IPS-15b (cell line): ENCODE measurements around the gene FCRL5.

Source experiments
- H3K27me3 ChIP-seq: one replicate; pipeline ENCODE4 v1.6.1; 2013; ENCODE audit warnings: low read length; ENCODE audit not compliant: control insufficient read depth, insufficient read depth
- H3K36me3 ChIP-seq: one replicate; pipeline ENCODE4 v1.6.1; 2013; ENCODE audit warnings: low read length; ENCODE audit not compliant: control insufficient read depth, insufficient read depth
- H3K4me1 ChIP-seq: one replicate; pipeline ENCODE4 v1.6.1; 2013; ENCODE audit warnings: mild to moderate bottlenecking, low read length; ENCODE audit not compliant: control insufficient read depth, insufficient read depth
- H3K4me3 ChIP-seq: one replicate; pipeline ENCODE4 v1.5.1; 2013; ENCODE audit warnings: low read depth, low read length
- H3K9ac ChIP-seq: one replicate; pipeline ENCODE4 v1.6.1; 2013; ENCODE audit warnings: low read depth, mild to moderate bottlenecking, low read length
- H3K9me3 ChIP-seq: one replicate; pipeline ENCODE4 v1.6.1; 2013; ENCODE audit warnings: mild to moderate bottlenecking, low read length; ENCODE audit not compliant: control insufficient read depth, insufficient read depth

Gene FCRL5

DNA sequence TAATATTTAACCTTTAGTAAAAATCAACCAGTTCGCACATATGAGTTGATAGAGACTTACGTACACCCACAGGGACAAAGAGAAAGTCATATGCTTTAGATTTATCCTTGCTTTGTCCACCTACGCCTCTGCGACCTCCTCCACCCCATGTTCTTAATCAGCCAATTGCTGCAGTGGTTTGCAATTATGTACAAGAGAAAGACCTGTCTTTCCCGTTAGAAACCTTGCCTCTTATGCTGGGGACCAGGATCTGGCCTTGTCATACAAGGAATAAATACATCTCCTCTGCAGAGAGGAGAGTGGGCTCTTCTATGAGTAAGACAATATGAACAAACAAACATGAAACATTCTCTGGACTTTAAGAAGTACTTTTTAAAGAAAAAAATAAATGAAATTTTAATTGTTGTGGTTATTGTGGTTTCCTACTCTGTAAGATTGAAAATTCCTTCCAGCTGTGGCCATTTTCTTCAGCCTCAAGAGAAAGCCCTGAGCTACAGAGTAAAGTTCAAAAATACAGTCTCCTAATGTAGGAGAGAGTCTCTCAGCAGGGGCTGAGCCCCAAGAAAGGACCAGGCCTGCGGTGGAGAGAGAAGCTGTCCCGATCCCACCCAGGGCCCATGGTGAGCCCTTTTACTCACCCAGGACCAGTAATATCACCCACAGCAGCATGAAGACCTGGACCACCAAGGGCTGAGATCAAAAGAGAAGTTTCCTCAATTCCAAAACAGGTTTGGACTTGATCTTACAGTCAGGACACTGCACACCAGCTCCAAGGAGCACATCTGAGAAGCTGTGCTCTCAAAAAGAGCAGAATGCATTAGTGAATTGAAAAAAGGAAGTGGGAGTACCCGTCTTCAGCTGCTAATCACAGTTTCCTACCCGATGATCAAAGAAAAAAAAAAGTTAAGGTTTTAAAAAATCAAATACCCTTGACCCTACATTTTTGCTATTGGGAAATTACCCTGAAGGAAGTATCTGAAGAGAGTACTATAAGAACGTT lies at the start of gene FCRL5:
Gene FCRL5, minus strand, starts transcription at position 822 of the 1,000 bp plus-strand sequence. Its CDS starts 153 bp downstream, at position 669.
- no peaks in the 10 kb centered on the region for H3K36me3 ChIP-seq
- H3K9me3 ChIP-seq, result no peaks in the 10 kb centered on the region
- no peak within 1 kb of the TSS for H3K9ac ChIP-seq
- no peaks in the 10 kb centered on the region for H3K4me1 ChIP-seq
- no peaks in the 10 kb centered on the region for H3K27me3 ChIP-seq
- no peak within 1 kb of the TSS for H3K4me3 ChIP-seq

DNA sequence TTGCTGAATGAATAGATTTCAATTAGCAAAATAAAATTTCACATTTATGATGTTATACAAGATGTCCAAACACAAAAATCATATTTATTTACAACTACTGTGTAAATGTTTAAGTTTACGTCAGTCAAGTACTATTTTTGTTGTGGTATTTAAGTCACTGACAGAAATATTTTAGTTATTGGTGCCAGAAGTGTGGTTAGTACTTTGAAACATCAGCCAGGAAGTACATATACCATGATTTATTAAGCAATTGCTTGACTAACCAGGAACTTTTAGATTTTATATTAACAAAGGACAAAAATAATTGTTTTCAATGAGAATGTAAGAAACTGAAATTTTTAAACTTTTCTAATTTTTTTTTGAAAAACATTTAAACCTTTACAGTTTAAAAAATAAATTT lies 47.9 kb upstream of the FCRL5 start:
- H3K27me3 ChIP-seq, result no peaks in the 10 kb centered on the region

DNA sequence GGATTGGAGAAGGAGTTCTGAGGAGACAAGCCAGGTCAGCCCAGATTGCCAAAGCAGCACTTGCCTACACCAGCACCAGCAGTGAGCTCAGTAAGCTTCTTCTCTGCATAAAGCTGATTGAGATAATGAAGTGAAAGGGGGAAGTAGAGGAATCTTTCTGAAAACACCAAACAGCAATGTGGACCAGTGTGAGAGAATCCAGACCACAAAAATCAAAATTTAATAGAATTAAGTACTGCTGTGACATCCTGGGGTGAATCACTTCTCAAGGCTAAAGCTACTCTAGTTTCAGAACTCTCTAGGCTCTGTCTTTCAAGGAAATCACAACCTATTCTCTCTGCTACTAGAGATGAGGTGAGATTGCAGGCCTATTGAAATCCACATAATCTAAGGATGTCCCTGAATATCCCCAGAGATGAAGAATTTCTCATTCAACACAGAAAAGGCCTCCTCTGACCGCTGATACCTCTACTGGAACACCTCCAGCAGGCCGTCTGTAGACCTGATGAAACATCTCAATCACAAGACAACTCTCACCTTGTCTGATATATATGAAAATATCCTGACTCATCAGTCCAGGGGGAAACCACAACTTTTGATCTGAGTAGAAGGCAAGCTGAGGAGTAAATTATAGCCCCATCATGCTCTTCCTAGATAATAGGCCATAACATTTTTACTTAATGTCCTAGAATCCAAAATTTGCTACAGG lies 45.8 kb upstream of the FCRL5 start, which contains the start of gene FCRL4:
Gene FCRL4, minus strand, starts transcription at position 127 of the 709 bp plus-strand sequence. CDS start 141 bp downstream, outside the sequence.
- Histone ChIP-seq H3K9ac (no peak within 1 kb of the TSS), H3K4me3 (no peak within 1 kb of the TSS), H3K4me1 (no peaks in the 10 kb centered on the region), H3K27me3 (no peaks in the 10 kb centered on the region), H3K36me3 (no peaks in the 10 kb centered on the region), H3K9me3 (no peaks in the 10 kb centered on the region)

More for the DNA sequence above, 47.9 kb upstream of the FCRL5 start:
- H3K4me1 ChIP-seq, result no peaks in the 10 kb centered on the region
- no peak overlapping the region for H3K4me3 ChIP-seq
- no peaks in the 10 kb centered on the region for H3K9me3 ChIP-seq
- no peaks in the 10 kb centered on the region for H3K36me3 ChIP-seq
- no peak overlapping the region for H3K9ac ChIP-seq

DNA sequence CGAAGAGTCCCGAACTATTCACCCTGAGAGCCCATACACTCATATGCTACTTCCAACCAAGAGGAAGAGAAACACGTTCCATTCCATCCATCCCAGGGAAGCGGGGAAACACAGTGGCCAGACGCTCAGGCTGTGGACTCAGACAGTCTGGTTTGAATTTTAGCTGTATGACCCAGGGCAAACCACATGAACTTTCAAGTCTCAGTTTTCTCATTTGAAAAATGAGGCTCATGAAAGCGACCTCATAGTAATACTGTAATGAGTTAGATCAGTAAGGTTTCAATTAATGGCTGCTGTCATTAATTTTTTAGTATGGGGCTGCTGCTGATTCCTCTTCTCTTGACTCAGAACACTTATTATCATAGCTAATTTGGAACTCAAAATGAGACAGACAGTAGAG lies 44.1 kb upstream of the FCRL5 start:
- no peaks in the 10 kb centered on the region for H3K9me3 ChIP-seq
- H3K9ac ChIP-seq, result no peak overlapping the region
- no peaks in the 10 kb centered on the region for H3K36me3 ChIP-seq
- no peaks in the 10 kb centered on the region for H3K4me1 ChIP-seq
- H3K27me3 ChIP-seq, result no peaks in the 10 kb centered on the region
- no peak overlapping the region for H3K4me3 ChIP-seq

DNA sequence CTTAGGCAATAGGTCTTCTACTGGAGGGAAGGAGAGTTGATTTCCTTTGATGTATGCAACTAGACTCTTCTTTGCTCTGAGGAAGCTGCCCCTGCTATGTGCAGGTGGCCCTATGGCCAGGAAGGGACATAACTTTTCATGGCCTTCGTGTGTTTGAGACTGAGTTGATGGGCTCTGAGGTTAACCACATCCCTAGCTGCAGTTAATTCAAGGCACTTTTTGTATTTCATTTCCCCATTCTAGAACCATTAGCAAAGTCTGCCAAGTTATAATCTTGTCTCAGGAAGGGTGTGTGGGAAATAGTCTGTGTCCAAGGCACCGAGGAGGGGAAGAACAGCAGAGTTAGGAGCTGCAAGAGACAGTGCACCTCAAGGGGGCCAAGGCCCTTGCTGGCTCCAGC lies 43.0 kb upstream of the FCRL5 start:
- no peaks in the 10 kb centered on the region for H3K4me1 ChIP-seq
- no peaks in the 10 kb centered on the region for H3K9me3 ChIP-seq
- no peaks in the 10 kb centered on the region for H3K27me3 ChIP-seq
- no peak overlapping the region for H3K4me3 ChIP-seq
- no peak overlapping the region for H3K9ac ChIP-seq
- no peaks in the 10 kb centered on the region for H3K36me3 ChIP-seq

DNA sequence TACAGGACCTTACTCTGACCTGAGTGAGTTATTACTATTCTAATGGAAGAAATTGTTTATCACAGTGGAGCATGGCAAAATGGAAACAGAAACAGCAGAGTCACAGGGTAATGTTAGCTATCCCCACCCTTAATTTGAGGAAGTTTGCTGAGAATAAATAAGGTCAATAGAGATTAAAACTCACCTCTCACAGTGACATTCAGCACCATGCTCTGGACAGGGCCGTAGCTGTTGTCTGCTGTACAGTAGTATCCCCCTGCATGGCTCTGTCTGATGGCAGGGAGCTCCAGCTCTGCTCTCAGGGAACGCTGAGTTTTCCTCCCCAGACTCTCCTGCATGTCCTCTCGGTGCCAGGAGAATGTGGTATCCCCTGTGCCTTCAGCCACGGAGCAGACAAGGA lies 33.7 kb upstream of the FCRL5 start:
- H3K9me3 ChIP-seq, result no peaks in the 10 kb centered on the region
- no peaks in the 10 kb centered on the region for H3K27me3 ChIP-seq
- H3K36me3 ChIP-seq, result no peaks in the 10 kb centered on the region
- H3K4me1 ChIP-seq, result no peaks in the 10 kb centered on the region
- no peak overlapping the region for H3K9ac ChIP-seq
- H3K4me3 ChIP-seq, result no peak overlapping the region

DNA sequence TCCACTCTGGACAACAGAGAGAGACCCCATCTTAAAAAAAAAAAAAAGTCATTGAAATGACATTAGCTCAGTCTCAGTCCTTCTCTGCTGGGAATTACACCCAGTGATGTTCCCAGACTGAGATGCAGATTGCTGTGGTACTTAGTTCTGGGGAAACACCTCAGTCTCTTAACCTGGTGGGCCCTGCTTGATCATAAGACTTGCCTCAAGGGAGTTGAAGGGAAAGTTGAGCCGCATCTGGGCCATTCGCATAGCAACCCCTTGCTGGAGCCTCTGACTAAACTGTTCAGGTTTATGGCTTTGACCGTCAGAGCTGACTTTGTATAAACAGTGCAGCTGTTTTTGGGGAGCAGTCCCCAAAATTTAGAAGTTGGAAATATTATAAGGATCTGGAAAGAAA lies 32.2 kb upstream of the FCRL5 start:
- Histone ChIP-seq H3K4me3 (no peak overlapping the region), H3K4me1 (no peaks in the 10 kb centered on the region), H3K27me3 (no peaks in the 10 kb centered on the region), H3K9ac (no peak overlapping the region), H3K9me3 (no peaks in the 10 kb centered on the region), H3K36me3 (no peaks in the 10 kb centered on the region)

DNA sequence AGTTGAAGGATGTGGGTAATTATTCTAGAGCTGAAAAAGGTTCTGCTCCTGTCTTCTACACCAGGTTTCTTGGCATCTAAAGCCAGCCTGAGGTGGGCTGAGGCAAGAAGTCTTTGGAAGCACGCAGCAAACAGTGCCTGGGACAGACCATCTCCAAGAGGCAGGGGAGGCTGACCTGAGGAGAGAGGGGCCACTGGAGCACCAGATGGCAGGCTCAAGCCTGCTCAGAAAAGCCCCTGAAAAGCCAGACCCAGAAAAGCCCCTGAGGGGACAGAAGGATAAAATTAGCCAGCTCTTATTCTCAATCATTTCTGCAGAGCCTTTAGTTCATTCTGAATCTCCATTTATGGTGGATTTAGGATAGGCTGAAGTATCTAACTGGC lies 28.5 kb upstream of the FCRL5 start:
- H3K9me3 ChIP-seq, result no peaks in the 10 kb centered on the region
- H3K36me3 ChIP-seq, result no peaks in the 10 kb centered on the region
- H3K4me1 ChIP-seq, result no peaks in the 10 kb centered on the region
- H3K27me3 ChIP-seq, result no peaks in the 10 kb centered on the region
- no peak overlapping the region for H3K4me3 ChIP-seq
- H3K9ac ChIP-seq, result no peak overlapping the region

DNA sequence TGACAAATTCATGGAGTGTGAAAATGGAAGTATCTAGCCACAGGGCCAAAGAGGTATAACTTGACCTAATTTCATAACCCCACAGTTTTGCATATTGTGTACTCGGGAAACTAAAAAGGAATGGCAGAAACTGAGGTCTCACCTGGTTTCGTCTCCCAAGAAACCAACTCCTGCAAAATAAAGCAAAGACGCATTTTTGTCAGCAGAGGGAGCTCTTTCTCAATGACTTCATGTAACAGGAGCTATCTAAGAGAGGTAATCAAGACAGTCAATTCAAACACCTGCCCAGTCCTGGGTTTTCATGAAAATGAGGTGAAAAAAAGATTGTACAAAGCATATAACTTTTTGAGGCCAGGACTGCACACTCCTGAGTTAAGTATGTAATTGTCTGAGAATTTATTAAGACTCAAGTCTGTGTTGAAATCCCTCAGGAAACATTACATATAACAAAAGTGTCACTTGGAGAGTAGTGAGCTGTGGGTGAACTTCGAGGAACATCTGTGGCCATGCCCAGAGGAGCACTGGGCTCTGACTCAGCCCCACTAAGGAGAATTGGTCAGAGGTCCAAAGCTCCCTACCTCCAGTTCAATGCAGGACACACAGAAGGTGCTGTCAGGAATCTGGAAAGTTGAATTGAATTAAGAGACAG lies 28.0 kb upstream of the FCRL5 start:
- no peaks in the 10 kb centered on the region for H3K9me3 ChIP-seq

DNA sequence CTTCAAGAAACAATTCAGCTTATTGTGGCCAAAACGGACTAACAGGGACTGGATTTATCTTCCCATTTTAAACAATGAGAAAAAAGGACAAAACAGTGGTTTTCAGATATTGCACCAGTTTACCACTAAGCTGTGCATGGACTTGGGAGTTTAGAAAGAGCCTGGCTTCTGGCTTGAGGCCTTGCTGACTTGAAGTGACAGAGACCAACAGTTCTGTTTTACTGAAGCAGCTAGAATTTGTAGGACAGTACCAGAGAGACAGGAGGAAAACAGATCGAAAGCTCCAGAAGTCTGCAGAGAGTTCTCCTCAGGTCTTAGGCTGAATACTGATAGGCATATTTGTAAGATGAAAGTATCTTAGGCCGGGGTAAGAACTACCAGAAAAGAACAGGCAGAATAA lies 25.1 kb upstream of the FCRL5 start:
- H3K4me3 ChIP-seq, result no peak overlapping the region
- no peaks in the 10 kb centered on the region for H3K9me3 ChIP-seq
- H3K27me3 ChIP-seq, result no peaks in the 10 kb centered on the region
- H3K36me3 ChIP-seq, result no peaks in the 10 kb centered on the region
- H3K4me1 ChIP-seq, result no peaks in the 10 kb centered on the region
- H3K9ac ChIP-seq, result no peak overlapping the region

More for the DNA sequence above, 28.0 kb upstream of the FCRL5 start:
- Histone ChIP-seq H3K4me3 (no peak overlapping the region), H3K9ac (no peak overlapping the region), H3K27me3 (no peaks in the 10 kb centered on the region), H3K36me3 (no peaks in the 10 kb centered on the region), H3K4me1 (no peaks in the 10 kb centered on the region)

DNA sequence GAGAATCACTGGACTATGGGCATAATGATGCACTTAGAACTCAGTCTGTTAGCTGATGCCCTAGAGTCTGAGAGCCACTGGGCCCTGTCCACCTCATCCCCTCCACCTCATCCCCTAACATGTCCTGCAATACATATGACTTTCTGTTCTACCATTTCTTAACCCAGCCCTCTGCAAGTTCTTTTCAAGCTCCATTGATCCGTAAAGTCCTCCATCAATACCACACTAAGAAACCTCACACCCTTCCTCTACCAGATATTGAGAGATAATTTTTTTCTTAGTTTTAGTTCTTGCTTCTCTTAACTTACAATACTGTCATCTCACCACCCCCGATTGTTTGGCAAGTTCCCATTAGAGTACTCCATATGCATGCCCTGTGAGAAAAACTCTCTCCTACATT lies 23.4 kb upstream of the FCRL5 start:
- Histone ChIP-seq H3K4me3 (no peak overlapping the region), H3K9me3 (no peaks in the 10 kb centered on the region), H3K4me1 (no peaks in the 10 kb centered on the region), H3K9ac (no peak overlapping the region), H3K27me3 (no peaks in the 10 kb centered on the region), H3K36me3 (no peaks in the 10 kb centered on the region)
